Right lobe of liver (tissue), 6 donors: ENCODE data around the gene RBM8A. TPM values are rescaled to one million over a fixed set of nuclear protein-coding genes. Genes with fewer than 3 reads are reported as not detected.

Experiments
- ATAC-seq, 4 donors: fragments of 200-7000 bp; cut with Tn5 transposase; one replicate each; pipeline ENCODE4 v1.9.1; 2020; ENCODE audit warnings: mild to moderate bottlenecking in 4 of 4, moderate library complexity in 4 of 4
- DNase-seq, 3 donors: peaks; one replicate each; pipeline ENCODE4 v3.0.0-alpha.2; 2020
- H3K27ac ChIP-seq, 3 donors: fragments of 200-600 bp; one replicate each; pipeline ENCODE4 v1.8.0; 2022
- H3K27me3 ChIP-seq, 2 donors: fragments of 200-600 bp; one replicate each; pipeline ENCODE4 v1.8.0; 2022
- H3K36me3 ChIP-seq, 4 donors: fragments of 200-600 bp; sonication (generic) in 1 of 4; one replicate each; pipeline versions ENCODE4 v1.5.1 to v1.8.0; 2017 to 2022; ENCODE audit warnings: control low read depth in 1 of 4
- H3K4me1 ChIP-seq, 4 donors: fragments of 200-600 bp; sonication (generic) in 1 of 4; one replicate each; pipeline versions ENCODE4 v1.5.1 to v1.8.0; 2017 to 2022; ENCODE audit warnings: control low read depth in 1 of 4
- H3K4me3 ChIP-seq, 3 donors: fragments of 200-600 bp; one replicate each; pipeline ENCODE4 v1.8.0; 2022
- H3K9me3 ChIP-seq, 4 donors: fragments of 200-600 bp; sonication (generic) in 1 of 4; one replicate each; pipeline versions ENCODE4 v1.5.1 to v1.8.0; 2017 to 2022; ENCODE audit warnings: control low read depth in 1 of 4
- POLR2A ChIP-seq: fragments of 450-650 bp; IDR thresholded peaks from one replicate; pipeline ENCODE4 v1.6.1; 2017; ENCODE audit warnings: antibody characterized with exemption, mild to moderate bottlenecking
- WGBS: methylation state at CpG from one replicate; pipeline ENCODE4 v1.1.6; 2018; ENCODE audit warnings: low coverage, low lambda C conversion rate; ENCODE audit not compliant: insufficient coverage; ENCODE audit errors: missing lambda C conversion rate; 5-methylcytosine and 5-hydroxymethylcytosine counted together
- intact Hi-C, 2 donors: fragments of 100-400 bp; cut with DNase I; formaldehyde crosslinking; loops; one replicate each; pipeline versions ENCODE4 v1.11.2 to v1.14.1; 2022
- total RNA-seq, 6 experiments: library from RNA; depleted of rRNA in 2 of 6; stranded (reverse); fragments of >200 nt in 2 of 6; fragmentation: NEBNext Ultra II Directional in 3 of 6; extraction: Animal tissue kit (Norgen Biotek cat#: 25700) in 3 of 6; gene quantifications; one replicate each; pipeline versions ENCODE4 v1.1.0 to v1.2.4, GENCODE V29; 2016 to 2023
- TF ChIP-seq, protein P1 (sequence below), 4 donors: fragments of 200-600 bp in 3 of 4; fragments of 450-650 bp in 1 of 4; IDR thresholded peaks; one replicate each; pipeline versions ENCODE4 v1.5.1 to v1.8.0; 2016 to 2022; ENCODE audit warnings: antibody characterized with exemption in 4 of 4, mild to moderate bottlenecking in 2 of 4
- donor health status: DM: no; HTN: yes; CAD: no.
- donor health status: DM: no; HTN: no; CAD: no.
- donor health status: DM: no; HTN: no; CAD: no.
- donor health status: DM: no; HTN: yes; CAD: no.
- donor health status: DM: no; HTN: yes; CAD: no.

The RBM8A gene
- total RNA-seq, 6 experiments from 2014 or later: 41.1 to 68.4 (median 56.3) TPM

DNA sequence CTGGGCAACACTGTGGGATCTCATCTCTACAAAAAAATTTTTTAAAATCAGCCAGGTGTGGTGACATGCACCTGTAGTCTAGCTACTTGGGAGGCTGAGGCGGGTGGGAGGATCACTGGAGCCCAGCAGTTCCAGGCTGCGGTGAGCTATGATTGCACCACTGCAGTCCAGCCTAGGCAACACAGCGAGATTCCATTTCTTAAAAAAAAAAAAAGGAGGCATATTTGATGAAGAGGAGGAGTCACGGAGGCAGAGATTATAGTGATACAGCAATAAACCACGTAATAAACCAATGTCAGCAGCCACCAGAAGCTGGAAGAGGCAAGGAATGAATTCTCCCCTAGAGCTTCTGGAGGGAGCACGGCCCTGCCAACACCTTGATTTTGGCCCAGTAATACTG, 26.6 kb upstream of the RBM8A start:
- no peaks in the 10 kb centered on the region for H3K9me3 ChIP-seq
- H3K27ac ChIP-seq: no peak overlapping the region
- TF ChIP-seq POLR2A: no peak
- TF ChIP-seq, protein P1, sequence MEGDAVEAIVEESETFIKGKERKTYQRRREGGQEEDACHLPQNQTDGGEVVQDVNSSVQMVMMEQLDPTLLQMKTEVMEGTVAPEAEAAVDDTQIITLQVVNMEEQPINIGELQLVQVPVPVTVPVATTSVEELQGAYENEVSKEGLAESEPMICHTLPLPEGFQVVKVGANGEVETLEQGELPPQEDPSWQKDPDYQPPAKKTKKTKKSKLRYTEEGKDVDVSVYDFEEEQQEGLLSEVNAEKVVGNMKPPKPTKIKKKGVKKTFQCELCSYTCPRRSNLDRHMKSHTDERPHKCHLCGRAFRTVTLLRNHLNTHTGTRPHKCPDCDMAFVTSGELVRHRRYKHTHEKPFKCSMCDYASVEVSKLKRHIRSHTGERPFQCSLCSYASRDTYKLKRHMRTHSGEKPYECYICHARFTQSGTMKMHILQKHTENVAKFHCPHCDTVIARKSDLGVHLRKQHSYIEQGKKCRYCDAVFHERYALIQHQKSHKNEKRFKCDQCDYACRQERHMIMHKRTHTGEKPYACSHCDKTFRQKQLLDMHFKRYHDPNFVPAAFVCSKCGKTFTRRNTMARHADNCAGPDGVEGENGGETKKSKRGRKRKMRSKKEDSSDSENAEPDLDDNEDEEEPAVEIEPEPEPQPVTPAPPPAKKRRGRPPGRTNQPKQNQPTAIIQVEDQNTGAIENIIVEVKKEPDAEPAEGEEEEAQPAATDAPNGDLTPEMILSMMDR (IDR thresholded peaks at IDR 0.05): no peak
- peaks cover 0 to 52% (median 13%) of the 10 kb centered on the region in 4 donors for H3K4me1 ChIP-seq
- intact Hi-C loops: no loop called here
- H3K27me3 ChIP-seq: no peaks in the 10 kb centered on the region
- 75% methylated on average over 6 of the region's 6 CpGs for WGBS
- no peaks in the 10 kb centered on the region for H3K36me3 ChIP-seq
- ATAC-seq: no peak
- H3K4me3 ChIP-seq: no peak overlapping the region
- DNase-seq: no peak

DNA sequence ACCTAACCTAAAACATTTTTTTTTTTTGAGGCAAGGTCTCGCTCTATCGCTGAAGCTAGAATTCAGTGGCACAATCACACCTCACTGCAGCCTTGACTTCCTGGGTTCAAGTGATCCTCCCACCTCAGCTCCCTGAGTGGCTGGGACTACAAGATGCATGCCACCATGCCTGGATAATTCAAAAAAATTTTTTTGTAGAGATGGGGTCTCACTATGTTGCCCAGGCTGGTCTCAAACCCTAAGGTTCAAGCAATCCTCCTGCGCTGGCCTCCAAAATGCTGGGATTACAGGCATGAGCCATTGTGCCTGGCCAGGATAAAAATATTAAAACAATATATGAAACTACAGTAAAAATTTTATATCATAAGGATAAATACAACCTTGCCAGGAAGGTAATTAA, 25.6 kb upstream of the RBM8A start:
- Histone ChIP-seq H3K4me3 (no peak overlapping the region), H3K27me3 (no peaks in the 10 kb centered on the region), H3K36me3 (no peaks in the 10 kb centered on the region), H3K27ac (no peak overlapping the region), H3K9me3 (no peaks in the 10 kb centered on the region), H3K4me1 (peaks cover 0 to 46% (median 10%) of the 10 kb centered on the region in 4 donors)
- WGBS: 100% methylated on average over 3 of the region's 3 CpGs
- intact Hi-C loops: no loop called here
- ATAC-seq: no peak
- DNase-seq: no peak
- no peak for TF ChIP-seq POLR2A
- TF ChIP-seq, protein P1 (IDR thresholded peaks at IDR 0.05): no peak

DNA sequence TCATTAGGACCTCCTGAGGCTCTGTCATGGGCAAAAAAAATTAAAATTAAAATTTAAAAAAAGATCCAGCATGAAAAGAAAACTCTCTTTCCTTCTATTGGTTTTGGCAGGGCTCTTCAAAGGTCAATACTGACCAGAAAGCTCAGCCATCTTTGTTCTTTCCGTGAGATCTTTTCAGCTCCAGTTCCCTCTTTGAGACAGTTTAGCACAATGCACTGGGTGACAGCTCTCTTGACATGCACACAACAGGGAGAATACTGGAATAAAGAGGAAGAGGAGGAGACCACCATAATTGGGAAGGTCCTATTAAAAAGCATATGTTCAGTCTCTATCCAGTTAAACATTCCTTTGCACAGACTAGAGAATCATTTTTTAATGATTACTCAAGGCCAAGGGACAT, 24.2 kb upstream of the RBM8A start:
- H3K36me3 ChIP-seq: no peaks in the 10 kb centered on the region
- intact Hi-C loops: no loop called here
- TF ChIP-seq, protein P1 (IDR thresholded peaks at IDR 0.05): no peak
- TF ChIP-seq POLR2A: no peak
- DNase-seq (no peak), ATAC-seq (no peak)
- no peaks in the 10 kb centered on the region for H3K9me3 ChIP-seq
- H3K4me1 ChIP-seq: peaks cover 0 to 41% (median 10%) of the 10 kb centered on the region in 4 donors
- no peaks in the 10 kb centered on the region for H3K27me3 ChIP-seq
- no peak overlapping the region for H3K27ac ChIP-seq
- H3K4me3 ChIP-seq: no peak overlapping the region
- WGBS: 20% methylated on average over 1 of the region's 1 CpG

DNA sequence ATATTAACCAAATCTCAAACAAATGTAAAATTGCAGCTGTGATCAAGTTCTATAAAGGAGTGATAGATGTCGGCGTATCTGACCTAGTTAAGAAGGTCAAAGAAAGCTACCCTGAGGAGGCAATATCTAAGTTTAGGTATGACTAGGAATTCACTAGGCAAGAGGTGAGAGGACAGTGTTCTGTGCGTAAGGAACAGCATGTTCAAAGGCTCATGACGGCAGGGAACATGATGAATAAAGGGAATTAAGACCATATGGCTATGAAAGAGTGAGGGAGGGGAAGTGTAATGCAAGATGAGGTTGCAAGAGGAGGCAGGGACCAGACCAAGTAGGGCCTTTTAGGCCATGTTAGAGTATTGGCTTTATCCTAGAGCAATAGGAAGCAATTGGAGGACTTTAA, 21.9 kb upstream of the RBM8A start:
- peaks cover 0 to 6% (median 0%) of the 10 kb centered on the region in 4 donors for H3K36me3 ChIP-seq
- WGBS: 87% methylated on average over 4 of the region's 4 CpGs
- H3K9me3 ChIP-seq: no peaks in the 10 kb centered on the region
- intact Hi-C loops: no loop called here
- ATAC-seq (no peak), DNase-seq (no peak)
- no peaks in the 10 kb centered on the region for H3K27me3 ChIP-seq
- TF ChIP-seq POLR2A: no peak
- TF ChIP-seq, protein P1 (IDR thresholded peaks at IDR 0.05): no peak
- no peak overlapping the region for H3K27ac ChIP-seq
- H3K4me1 ChIP-seq: peaks cover 0 to 18% (median under 1%) of the 10 kb centered on the region in 4 donors
- H3K4me3 ChIP-seq: no peak overlapping the region

DNA sequence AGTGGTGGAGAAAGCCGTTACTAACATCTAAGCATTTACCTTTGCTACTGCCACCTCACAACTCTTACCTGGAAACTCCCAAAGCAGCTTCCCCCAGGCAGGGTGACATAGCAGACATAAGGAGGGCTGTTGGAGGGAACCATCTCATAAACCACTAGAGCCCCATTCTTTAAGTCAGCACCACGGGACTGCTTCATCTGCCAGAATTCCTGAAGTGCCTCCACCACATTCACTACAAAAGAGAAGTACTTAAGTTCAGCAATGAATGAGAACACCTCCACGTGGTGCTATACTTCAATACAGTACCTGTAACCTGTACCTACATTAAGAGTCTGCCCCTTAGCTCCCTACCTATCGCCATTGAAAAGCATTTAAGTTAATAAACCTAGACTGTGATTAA, 20.3 kb upstream of the RBM8A start:
- intact Hi-C loops: no loop called here

More for the DNA sequence above, 20.3 kb upstream of the RBM8A start:
- H3K36me3 ChIP-seq: peaks cover 0 to 14% (median 2%) of the 10 kb centered on the region in 4 donors
- H3K27me3 ChIP-seq: no peaks in the 10 kb centered on the region
- peaks cover 0 to 12% (median 0%) of the 10 kb centered on the region in 4 donors for H3K4me1 ChIP-seq
- WGBS: 90% methylated on average over 3 of the region's 4 CpGs
- DNase-seq: no peak
- ATAC-seq: no peak
- TF ChIP-seq, protein P1 (IDR thresholded peaks at IDR 0.05): no peak
- no peak for TF ChIP-seq POLR2A
- no peaks in the 10 kb centered on the region for H3K9me3 ChIP-seq
- H3K4me3 ChIP-seq: no peak overlapping the region
- H3K27ac ChIP-seq: no peak overlapping the region
